HG02571 (cell line): Measurements from ENCODE around the gene ANKRD2.
"Not testable (repeated sequence)": the region's sequence is repeated elsewhere in the genome, so short reads cannot be mapped to it uniquely, and the experiment has no call there.

Experiments used
- ATAC-seq: cut with Tn5 transposase; IDR thresholded peaks from one replicate; pipeline ENCODE4 v1.9.1; 2021; ENCODE audit warnings: mild to moderate bottlenecking, moderate library complexity; ENCODE audit not compliant: unreplicated experiment

Gene ANKRD2

GRCh38 chr10:97546456-97547270 lies 25.9 kb upstream of the ANKRD2 start:
- ATAC-seq: no peak

- no peak for ATAC-seq
Measured at GRCh38 chr10:97547271-97547600, 25.3 kb upstream of the ANKRD2 start.

- ATAC-seq: no peak
Measured at GRCh38 chr10:97547962-97548361, 24.6 kb upstream of the ANKRD2 start.

GRCh38 chr10:97548828-97549455 lies 23.6 kb upstream of the ANKRD2 start:
- ATAC-seq: no peak

- no peak for ATAC-seq
Measured at GRCh38 chr10:97549587-97550322, 22.8 kb upstream of the ANKRD2 start.

GRCh38 chr10:97550336-97551149 lies 22.0 kb upstream of the ANKRD2 start:
- ATAC-seq: no peak

- no peak for ATAC-seq
Measured at GRCh38 chr10:97551271-97551670, 21.3 kb upstream of the ANKRD2 start.

GRCh38 chr10:97553575-97554031 lies 19.0 kb upstream of the ANKRD2 start:
- ATAC-seq: no peak

- not testable (repeated sequence) for ATAC-seq
Measured at GRCh38 chr10:97554336-97554735, 18.2 kb upstream of the ANKRD2 start.

GRCh38 chr10:97555541-97555940 lies 17.0 kb upstream of the ANKRD2 start:
- not testable (repeated sequence) for ATAC-seq

GRCh38 chr10:97560731-97561381 lies 11.7 kb upstream of the ANKRD2 start:
- not testable (repeated sequence) for ATAC-seq

GRCh38 chr10:97561386-97562077 lies 11.0 kb upstream of the ANKRD2 start:
- ATAC-seq: not testable (repeated sequence)

- not testable (repeated sequence) for ATAC-seq
Measured at GRCh38 chr10:97562329-97562728, 10.2 kb upstream of the ANKRD2 start.

GRCh38 chr10:97563337-97563736 lies 9.2 kb upstream of the ANKRD2 start:
- ATAC-seq: no peak

- no peak for ATAC-seq
Measured at GRCh38 chr10:97564776-97565175, 7.8 kb upstream of the ANKRD2 start.

- ATAC-seq: no peak
Measured at GRCh38 chr10:97566336-97566996, 6.1 kb upstream of the ANKRD2 start.

GRCh38 chr10:97567891-97568290 lies 4.7 kb upstream of the ANKRD2 start:
- ATAC-seq: no peak

GRCh38 chr10:97570146-97570788 lies 2.3 kb upstream of the ANKRD2 start:
- ATAC-seq: no peak
